Choroid plexus epithelial cell (primary cell): ENCODE measurements around the gene SPI1.

Source experiments
- DNase-seq: peaks from one replicate; pipeline ENCODE4 v3.0.0-alpha.2; 2010; ENCODE audit warnings: low read depth
- H3K4me3 ChIP-seq: 2 replicates; pipeline ENCODE4 v1.5.1; 2011; ENCODE audit warnings: low read depth, mild to moderate bottlenecking, control low read depth, low read length, moderate library complexity
- CTCF ChIP-seq: conservative IDR thresholded peaks from 2 replicates; pipeline ENCODE4 v1.5.1; 2011; ENCODE audit warnings: low read depth, mild to moderate bottlenecking, control low read depth, inconsistent platforms, low read length, moderate library complexity

The SPI1 gene

GRCh38 chr11:47415091-47415854 is 36.9 kb upstream of the SPI1 start:
- no peak for DNase-seq
- no peak for TF ChIP-seq CTCF
- H3K4me3 ChIP-seq, result no peak overlapping the region

DNA sequence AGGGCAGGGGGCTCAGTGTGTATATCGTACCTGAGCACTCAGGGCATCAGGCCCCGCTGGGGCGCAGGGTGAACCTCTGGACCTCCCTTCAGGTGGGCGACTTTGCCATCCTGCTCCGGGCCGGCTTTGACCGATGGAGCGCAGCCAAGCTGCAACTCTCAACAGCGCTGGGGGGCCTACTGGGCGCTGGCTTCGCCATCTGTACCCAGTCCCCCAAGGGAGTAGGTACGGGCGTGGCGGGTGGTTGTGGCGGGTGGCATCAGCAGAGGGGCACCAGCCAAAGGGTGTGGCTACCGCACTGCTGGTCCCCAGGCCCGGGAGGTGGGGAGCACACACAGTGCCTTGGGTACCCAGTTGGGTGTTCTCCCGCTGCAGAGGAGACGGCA is 36.3 kb upstream of the SPI1 start:
- H3K4me3 ChIP-seq, result no peak overlapping the region
- no peak for TF ChIP-seq CTCF
- no peak for DNase-seq

DNA sequence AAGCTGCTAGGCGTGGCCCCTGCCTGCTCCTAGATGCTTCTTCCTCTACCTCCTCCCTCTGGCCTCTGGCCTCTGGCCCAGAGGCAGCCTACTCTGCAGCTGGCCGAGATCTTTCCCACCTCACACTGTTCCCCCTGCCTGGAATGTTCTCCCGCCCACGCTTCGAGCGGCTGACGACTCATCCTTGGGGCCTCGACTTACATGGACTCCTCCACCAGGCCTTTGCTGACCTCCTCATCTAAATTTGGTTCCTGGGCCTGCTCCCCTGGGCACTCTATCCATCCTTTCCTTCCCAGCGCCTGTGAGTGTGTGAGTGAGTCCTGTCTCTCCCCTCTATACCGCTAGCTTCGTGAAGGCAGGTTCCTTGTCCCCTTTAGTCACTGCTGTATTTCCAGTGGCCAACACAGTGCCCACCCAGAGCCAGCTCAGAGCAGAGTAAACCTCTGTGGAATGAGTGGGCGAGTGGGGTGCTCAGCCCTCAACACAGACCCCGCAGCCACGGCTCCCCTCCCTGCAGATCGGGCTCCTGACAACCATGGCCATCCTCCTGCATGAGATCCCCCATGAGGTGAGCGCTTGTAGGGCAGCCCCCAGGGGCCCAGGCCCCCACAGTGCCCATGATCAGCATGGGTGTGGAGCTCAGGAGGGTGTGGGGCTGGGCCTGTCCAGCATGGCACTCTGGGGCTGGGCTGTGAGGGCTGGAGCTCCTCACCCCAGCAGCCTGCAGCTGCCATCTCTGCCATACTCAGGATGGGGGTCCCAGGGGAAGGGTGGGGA is 35.7 kb upstream of the SPI1 start:
- TF ChIP-seq CTCF, result no peak
- no peak overlapping the region for H3K4me3 ChIP-seq
- peak; percentile 59 for DNase-seq

DNA sequence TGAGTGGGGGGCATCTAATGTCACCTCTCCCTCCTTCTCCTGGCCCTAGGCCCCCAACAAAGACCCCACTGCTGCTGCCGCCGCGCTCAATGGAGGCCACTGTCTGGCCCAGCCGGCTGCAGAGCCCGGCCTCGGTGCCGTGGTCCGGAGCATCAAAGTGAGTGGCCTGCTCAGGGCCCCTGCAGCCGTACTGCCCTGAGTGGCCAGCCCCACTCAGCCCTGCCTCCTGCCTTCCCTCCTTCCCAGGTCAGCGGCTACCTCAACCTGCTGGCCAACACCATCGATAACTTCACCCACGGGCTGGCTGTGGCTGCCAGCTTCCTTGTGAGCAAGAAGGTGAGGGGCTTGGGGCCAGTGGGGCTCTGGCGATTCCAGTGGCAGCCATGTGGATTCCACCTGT is 35.0 kb upstream of the SPI1 start:
- no peak for TF ChIP-seq CTCF
- no peak for DNase-seq
- H3K4me3 ChIP-seq, result no peak overlapping the region

DNA sequence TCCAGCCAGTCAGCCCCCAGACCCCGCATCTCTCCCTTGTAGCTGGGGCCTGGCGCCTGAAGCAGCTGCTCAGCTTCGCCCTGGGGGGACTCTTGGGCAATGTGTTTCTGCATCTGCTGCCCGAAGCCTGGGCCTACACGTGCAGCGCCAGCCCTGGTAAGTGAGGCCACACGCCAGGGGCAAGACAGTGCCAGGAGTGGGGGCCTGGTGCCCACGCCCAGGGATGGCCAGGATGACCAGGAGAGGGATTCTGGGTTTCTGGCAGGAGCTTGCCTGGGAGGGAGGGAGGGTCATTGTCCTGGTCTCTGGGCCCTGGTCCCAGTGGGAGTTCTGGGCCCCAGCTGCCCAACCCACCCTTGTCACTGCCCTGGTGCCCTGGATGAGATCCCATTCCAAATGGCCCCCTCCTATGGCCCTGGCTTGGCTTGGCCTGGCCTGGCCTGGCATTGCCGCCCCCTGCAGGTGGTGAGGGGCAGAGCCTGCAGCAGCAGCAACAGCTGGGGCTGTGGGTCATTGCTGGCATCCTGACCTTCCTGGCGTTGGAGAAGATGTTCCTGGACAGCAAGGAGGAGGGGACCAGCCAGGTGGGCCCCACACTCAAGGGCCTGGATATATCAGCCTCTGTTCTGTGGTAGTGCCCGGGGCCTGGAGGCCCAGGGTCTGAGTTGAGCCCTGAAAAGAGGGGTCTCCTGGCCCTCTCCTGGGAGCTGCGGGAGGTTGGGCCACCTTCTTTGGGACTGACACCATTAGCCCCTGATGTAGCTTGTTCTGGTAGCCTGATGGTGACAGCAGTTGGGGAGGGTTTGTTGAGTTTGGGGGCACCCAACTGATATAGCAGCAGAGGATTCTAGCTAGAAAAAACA is 33.8 kb upstream of the SPI1 start:
- peak; percentile 41 for DNase-seq
- peak; percentile 81 for TF ChIP-seq CTCF
- no peak overlapping the region for H3K4me3 ChIP-seq

GRCh38 chr11:47410370-47411264 is 32.3 kb upstream of the SPI1 start:
- H3K4me3 ChIP-seq, result peak overlapping the region; percentile 70
- TF ChIP-seq CTCF, result no peak
- DNase-seq, result no peak
